Measurements from ENCODE around the gene RANGRF. TPM values are rescaled to one million over a fixed set of nuclear protein-coding genes. Genes with fewer than 3 reads are reported as not detected.

The RANGRF gene
- total and polyA plus RNA-seq, 9 of the 15 experiments (the other 6 are each of a cell fraction or from before 2014, with no cell fraction given): 7.6 to 60.0 (median 16.0) TPM

DNA sequence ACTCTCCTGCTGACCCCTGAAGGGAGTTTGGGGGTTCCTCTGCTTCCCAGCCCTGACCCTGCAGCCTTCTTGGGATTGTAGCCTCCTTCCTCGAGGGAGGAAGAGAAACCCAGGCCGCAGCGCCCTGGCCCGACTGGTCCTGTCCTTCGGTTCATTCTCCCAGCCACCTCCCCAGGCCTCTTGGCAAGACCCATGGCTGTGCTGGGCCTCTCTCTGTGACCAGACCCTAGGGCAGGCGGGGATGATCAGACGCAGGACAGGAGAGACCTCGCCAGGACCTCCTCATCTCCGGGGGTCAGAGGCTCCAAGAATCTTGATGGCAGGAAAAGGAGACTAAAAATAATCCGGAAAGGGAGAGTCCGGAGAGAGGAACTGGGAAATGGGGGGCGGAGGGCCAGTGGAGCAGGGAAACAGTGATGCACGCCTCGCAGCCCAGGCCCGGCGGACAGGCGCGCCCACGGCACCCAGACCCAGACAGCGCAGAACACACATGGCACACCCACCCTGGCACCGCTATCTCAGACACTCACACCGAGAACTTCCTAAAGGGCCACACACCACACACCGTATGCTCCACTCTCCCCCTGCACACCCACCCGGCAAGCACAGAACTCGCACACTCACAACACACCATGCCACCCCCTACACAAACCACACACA lies 22.8 kb downstream of the RANGRF start (continued):
- TF ChIP-seq ZNF311 (CRISPR knock-in tag; IDR thresholded peaks at IDR 0.05) (no peak), NR2C2 (CRISPR knock-in tag; IDR thresholded peaks at IDR 0.05) (no peak), NR2C2 (tag; IDR thresholded peaks at IDR 0.05) (no peak), PCBP2 (IDR thresholded peaks at IDR 0.05; ENCODE audit: low read depth, low read length, poor library complexity, severe bottlenecking) (no peak), POLR2G (IDR thresholded peaks at IDR 0.05; ENCODE audit: low read depth, low read length) (no peak), HNRNPL (IDR thresholded peaks at IDR 0.05; ENCODE audit: low read depth, low read length) (no peak), NR4A1 (CRISPR knock-in tag; IDR thresholded peaks at IDR 0.05) (no peak), NR4A1 (tag; IDR thresholded peaks at IDR 0.05) (no peak)
- TF ChIP-seq, protein P1, sequence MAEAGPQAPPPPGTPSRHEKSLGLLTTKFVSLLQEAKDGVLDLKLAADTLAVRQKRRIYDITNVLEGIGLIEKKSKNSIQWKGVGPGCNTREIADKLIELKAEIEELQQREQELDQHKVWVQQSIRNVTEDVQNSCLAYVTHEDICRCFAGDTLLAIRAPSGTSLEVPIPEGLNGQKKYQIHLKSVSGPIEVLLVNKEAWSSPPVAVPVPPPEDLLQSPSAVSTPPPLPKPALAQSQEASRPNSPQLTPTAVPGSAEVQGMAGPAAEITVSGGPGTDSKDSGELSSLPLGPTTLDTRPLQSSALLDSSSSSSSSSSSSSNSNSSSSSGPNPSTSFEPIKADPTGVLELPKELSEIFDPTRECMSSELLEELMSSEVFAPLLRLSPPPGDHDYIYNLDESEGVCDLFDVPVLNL (CRISPR knock-in tag; IDR thresholded peaks at IDR 0.05; ENCODE audit: low read depth): no peak
- TF ChIP-seq, protein P2, sequence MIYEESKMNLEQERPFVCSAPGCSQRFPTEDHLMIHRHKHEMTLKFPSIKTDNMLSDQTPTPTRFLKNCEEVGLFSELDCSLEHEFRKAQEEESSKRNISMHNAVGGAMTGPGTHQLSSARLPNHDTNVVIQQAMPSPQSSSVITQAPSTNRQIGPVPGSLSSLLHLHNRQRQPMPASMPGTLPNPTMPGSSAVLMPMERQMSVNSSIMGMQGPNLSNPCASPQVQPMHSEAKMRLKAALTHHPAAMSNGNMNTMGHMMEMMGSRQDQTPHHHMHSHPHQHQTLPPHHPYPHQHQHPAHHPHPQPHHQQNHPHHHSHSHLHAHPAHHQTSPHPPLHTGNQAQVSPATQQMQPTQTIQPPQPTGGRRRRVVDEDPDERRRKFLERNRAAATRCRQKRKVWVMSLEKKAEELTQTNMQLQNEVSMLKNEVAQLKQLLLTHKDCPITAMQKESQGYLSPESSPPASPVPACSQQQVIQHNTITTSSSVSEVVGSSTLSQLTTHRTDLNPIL (CRISPR knock-in tag; IDR thresholded peaks at IDR 0.05): no peak

All from K562 (cell line).